Fibroblast of pulmonary artery (primary cell): Measurements from ENCODE around the gene ARAP3.
A peak's percentile ranks its signal among the peaks of the same experiment; 100 is the strongest.

Source experiments
- DNase-seq: peaks from one replicate; pipeline ENCODE4 v3.0.0-alpha.2; 2010; ENCODE audit warnings: low read depth
- H3K4me3 ChIP-seq: replicated peaks from 2 replicates; pipeline ENCODE4 v1.5.1; 2011; ENCODE audit warnings: low read depth, mild to moderate bottlenecking, control low read depth, low read length, moderate library complexity
- TF ChIP-seq, protein P1 (sequence below): IDR thresholded peaks from 2 replicates; pipeline ENCODE4 v1.5.1; 2011; ENCODE audit warnings: mild to moderate bottlenecking, control low read depth, low read length, inconsistent platforms; ENCODE audit errors: missing control alignments

The ARAP3 gene

DNA sequence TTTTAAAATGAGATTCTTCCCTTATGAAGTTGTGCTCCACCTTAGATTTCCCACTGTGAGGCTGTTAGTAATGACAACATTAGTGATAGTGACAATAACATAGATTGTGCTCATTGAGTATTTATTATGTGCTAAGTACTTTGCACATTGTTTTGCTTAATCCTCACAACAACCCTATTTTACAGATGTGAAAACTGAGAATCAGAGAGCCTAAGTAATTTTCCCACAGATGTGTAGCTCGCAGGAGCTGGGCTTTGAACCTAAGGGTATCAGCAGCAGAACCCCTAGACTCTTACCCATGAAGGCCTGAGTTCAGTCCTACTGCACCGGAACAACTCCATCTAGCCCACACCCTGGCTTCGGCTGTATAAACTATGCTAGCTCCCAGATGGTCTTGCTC is 15.6 kb upstream of the ARAP3 start:
- TF ChIP-seq, protein P1, sequence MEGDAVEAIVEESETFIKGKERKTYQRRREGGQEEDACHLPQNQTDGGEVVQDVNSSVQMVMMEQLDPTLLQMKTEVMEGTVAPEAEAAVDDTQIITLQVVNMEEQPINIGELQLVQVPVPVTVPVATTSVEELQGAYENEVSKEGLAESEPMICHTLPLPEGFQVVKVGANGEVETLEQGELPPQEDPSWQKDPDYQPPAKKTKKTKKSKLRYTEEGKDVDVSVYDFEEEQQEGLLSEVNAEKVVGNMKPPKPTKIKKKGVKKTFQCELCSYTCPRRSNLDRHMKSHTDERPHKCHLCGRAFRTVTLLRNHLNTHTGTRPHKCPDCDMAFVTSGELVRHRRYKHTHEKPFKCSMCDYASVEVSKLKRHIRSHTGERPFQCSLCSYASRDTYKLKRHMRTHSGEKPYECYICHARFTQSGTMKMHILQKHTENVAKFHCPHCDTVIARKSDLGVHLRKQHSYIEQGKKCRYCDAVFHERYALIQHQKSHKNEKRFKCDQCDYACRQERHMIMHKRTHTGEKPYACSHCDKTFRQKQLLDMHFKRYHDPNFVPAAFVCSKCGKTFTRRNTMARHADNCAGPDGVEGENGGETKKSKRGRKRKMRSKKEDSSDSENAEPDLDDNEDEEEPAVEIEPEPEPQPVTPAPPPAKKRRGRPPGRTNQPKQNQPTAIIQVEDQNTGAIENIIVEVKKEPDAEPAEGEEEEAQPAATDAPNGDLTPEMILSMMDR: no peak
- no peak overlapping the region for H3K4me3 ChIP-seq
- no peak for DNase-seq

DNA sequence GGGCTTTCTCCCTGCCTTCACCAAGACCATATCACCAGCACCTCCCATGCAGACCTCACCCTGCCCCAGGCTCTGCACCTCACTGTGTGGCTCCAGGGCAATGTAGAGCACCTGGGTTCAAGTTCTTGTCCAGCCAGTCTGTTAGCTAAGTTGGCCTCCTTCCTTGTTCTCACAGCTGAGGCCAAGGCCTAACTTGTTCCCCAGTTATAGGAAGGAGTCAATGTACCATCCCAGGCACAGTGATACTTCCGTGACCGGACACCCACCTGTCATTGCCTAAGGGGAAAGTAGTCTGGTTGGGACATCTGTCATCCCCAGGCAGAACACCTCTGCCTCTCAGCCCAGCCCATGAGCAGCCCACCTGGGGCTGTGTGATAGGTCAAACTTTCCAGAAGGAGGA is 14.4 kb upstream of the ARAP3 start:
- no peak overlapping the region for H3K4me3 ChIP-seq
- no peak for DNase-seq
- TF ChIP-seq, protein P1: no peak

DNA sequence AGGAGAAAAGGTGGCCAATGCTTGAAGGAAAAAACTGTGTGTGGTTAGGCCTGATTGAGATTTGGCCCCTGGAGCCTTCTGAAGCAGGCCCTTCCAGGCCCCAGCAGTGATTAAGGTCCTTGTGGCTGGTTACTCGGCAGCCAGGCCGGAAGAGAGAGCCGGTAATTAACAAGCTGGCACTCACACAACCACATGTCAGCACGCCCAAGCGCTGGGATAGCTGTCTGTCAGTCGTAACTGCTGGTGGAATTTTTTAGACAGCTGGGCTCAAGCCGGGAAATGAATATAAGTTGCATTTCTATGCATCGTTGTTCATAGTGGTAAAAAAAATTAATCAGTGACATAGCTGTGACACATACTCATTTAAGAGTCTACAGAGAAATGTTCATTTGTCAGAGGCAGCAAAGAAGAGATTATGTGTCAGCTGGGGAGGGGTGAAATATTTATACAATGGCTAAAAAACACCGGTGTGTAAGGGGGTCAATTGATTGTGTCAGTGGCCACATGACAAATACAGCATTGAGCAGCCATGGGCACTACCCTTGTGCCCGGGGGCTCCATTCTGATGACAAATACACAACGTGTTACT is 13.7 kb upstream of the ARAP3 start:
- TF ChIP-seq, protein P1: no peak
- no peak for DNase-seq
- H3K4me3 ChIP-seq: no peak overlapping the region

DNA sequence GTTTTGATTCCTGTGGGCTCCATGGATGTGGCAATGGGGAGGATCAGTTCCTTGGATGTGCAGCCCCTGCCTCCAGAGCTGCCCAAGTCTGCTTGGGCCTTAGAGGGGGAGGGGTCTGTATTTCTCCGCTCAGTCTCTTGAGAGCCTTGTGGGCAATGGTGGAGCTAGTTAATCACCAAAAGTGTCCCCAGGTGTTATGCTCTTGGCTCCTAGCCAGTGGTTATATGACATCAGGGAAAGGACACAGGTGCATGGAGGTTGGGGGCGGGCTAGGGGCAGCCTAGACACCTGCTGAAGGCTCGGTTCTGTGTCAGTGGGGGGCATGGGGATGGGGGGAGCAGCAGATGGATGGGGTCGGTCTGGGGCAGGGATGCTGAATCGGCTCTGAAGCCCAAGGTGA is 12.4 kb upstream of the ARAP3 start:
- H3K4me3 ChIP-seq: no peak overlapping the region
- TF ChIP-seq, protein P1: no peak
- no peak for DNase-seq

DNA sequence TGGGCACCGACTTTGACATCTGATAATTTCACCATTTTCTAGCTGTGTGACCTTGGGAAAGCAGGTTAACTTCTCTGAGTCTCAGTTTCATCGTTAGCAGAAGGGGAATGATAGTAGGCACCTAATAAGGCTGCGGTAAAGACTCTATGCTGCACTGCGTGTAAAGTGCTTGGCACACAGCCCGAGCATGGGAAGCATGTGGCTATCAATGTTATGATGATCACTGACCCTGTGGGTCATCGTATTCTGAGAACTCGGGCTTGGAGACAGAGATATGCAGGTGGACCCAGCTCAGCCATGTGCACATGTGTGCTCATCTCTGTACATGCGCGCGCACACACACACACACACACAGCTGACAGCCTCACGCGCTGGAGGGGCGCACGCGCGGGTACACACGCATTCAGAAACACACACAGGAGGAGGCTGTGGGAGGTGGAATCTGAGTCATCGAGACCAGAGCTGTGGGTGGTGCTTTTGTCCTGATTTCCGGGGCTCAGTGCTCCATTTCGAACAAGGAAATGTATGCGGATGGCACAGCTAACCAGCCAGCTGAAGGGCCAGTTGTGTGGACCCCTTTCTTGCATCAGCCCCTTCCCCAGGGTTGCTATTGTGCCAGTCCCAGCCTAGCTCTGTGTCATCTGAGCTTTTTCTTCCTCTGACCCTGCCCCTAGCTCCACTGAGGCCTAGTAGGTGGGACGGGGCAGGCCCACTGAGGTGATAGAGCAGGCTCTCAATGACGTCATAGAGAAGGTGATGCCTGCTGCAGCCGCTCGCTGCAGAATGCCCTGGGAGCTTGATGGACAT is 11.1 kb upstream of the ARAP3 start:
- DNase-seq: peak; percentile 57
- no peak overlapping the region for H3K4me3 ChIP-seq
- TF ChIP-seq, protein P1: no peak

DNA sequence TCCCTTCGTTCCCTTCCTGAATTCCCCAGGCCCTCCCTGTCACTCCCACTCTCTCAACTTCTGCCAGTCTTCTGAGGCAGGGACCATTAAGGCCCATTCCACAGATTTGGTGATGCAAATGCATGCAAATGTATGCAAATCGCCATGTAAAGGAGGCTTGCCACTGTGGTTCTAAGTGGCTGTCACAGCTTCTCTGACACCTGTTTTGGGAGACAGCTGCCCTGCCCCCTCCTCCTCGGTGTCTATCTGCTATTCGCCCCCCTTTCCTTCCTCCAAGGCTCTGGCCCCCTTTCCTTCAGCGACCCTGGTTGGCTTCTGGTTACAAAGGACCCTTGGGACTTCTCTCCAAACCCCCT is 10.5 kb upstream of the ARAP3 start:
- no peak for DNase-seq
- TF ChIP-seq, protein P1: no peak
- peak overlapping the region; percentile 55 for H3K4me3 ChIP-seq
